Measurements from ENCODE around the gene SARDH.

DNA sequence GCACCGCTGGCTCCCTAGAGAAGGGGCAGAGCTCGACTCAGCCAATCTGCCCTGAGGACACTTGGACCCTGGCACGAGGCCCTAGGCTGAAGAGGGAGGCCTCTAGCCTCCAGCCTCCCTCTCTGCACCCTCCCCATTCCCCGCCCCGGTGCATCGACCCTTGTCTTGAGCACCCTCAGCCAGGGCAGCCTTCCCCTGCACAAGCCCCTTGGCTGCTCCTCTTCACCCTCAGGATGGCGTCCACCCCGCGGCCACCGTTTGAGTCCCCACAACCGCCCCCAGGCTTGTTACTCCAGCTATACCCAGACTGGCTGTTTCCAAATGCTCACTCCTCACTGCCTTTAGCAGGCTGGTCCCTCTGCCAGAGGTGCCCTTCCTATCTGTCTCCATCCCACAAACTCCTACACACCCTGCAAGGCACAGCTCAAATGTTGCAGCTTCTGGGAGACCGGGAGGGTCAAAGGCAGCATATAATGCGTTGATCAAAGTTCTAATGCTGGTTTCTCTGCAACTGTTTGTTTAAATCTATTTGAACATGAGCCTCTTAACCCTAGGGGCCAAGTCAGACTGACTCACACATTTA, 122.5 kb downstream of the SARDH start:
- TF ChIP-seq, protein P1, sequence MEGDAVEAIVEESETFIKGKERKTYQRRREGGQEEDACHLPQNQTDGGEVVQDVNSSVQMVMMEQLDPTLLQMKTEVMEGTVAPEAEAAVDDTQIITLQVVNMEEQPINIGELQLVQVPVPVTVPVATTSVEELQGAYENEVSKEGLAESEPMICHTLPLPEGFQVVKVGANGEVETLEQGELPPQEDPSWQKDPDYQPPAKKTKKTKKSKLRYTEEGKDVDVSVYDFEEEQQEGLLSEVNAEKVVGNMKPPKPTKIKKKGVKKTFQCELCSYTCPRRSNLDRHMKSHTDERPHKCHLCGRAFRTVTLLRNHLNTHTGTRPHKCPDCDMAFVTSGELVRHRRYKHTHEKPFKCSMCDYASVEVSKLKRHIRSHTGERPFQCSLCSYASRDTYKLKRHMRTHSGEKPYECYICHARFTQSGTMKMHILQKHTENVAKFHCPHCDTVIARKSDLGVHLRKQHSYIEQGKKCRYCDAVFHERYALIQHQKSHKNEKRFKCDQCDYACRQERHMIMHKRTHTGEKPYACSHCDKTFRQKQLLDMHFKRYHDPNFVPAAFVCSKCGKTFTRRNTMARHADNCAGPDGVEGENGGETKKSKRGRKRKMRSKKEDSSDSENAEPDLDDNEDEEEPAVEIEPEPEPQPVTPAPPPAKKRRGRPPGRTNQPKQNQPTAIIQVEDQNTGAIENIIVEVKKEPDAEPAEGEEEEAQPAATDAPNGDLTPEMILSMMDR (IDR thresholded peaks at IDR 0.05) = no peak
- no peak for TF ChIP-seq POLR2A (IDR thresholded peaks at IDR 0.05)
